Peyer's patch (tissue), 4 donors: ENCODE results near the gene MYO1B.

Experiments
- POLR2A ChIP-seq, 2 donors: fragments of 450-650 bp; IDR thresholded peaks; one replicate each; pipeline ENCODE4 v1.5.1; 2017; ENCODE audit warnings: antibody characterized with exemption in 2 of 2, mild to moderate bottlenecking in 2 of 2, moderate library complexity in 2 of 2
- TF ChIP-seq, protein P1 (sequence below), 6 experiments: fragments of 450-650 bp in 4 of 6; fragments of 200-600 bp in 2 of 6; sonication (generic) in 1 of 6; IDR thresholded peaks; one replicate each; pipeline ENCODE4 v1.5.1; 2017 to 2019; ENCODE audit warnings: antibody characterized with exemption in 6 of 6, mild to moderate bottlenecking in 3 of 6, moderate library complexity in 1 of 6

GRCh38 chr2:191470306-191470705 lies 225.1 kb downstream of the MYO1B start:
- no peak for TF ChIP-seq POLR2A (IDR thresholded peaks at IDR 0.05)
- TF ChIP-seq, protein P1, sequence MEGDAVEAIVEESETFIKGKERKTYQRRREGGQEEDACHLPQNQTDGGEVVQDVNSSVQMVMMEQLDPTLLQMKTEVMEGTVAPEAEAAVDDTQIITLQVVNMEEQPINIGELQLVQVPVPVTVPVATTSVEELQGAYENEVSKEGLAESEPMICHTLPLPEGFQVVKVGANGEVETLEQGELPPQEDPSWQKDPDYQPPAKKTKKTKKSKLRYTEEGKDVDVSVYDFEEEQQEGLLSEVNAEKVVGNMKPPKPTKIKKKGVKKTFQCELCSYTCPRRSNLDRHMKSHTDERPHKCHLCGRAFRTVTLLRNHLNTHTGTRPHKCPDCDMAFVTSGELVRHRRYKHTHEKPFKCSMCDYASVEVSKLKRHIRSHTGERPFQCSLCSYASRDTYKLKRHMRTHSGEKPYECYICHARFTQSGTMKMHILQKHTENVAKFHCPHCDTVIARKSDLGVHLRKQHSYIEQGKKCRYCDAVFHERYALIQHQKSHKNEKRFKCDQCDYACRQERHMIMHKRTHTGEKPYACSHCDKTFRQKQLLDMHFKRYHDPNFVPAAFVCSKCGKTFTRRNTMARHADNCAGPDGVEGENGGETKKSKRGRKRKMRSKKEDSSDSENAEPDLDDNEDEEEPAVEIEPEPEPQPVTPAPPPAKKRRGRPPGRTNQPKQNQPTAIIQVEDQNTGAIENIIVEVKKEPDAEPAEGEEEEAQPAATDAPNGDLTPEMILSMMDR (IDR thresholded peaks at IDR 0.05) = no peak
